ENCODE results near the gene NOXRED1. TPM values are rescaled to one million over a fixed set of nuclear protein-coding genes. Genes with fewer than 3 reads are reported as not detected.

NOXRED1 gene, protein sequence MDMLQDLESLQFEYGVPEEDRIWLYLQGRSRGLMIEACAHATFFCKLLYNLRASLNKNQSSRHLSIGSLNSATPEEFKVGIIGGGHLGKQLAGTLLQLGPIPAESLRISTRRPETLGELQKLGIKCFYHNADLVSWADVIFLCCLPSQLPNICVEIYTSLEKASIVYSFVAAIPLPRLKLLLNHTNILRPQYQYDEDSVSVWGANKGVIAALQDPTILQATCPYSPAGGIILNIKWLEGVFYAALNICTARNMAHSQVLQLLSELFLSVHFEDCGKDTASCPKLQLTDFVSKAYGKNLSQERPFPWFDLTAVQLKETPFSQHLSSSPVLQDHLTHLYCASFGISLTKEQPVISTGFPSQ
- under 1 TPM in 2 of 3 donors, not detected in 1; 0.15 to 0.18 TPM for total RNA-seq

DNA sequence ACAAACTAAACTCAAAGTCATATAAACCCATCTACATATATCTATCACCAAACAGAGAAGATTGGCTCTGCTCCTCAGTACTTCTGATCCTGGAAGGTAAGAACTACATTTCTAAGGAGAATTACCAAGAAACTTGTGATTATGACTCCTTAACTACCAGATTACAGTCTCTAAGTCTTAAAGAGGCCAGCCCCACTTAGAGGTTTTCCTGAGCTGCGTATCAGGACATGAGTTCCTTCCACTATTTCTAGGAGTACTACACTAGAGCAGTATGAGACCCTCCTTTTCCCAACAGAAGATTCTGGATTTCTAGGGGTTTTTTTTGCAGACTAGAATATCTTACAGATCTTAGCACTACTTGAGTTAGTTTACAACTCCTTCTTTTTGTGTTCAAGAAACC is at the start of gene NOXRED1:
TSS of gene NOXRED1 (minus strand) at position 101 of the 400 bp plus-strand sequence. CDS start 634 bp downstream, outside the sequence.
- Mint-ChIP-seq H3K36me3 (ENCODE audit: insufficient read depth) (peaks cover 69% of the 10 kb centered on the region), H3K9me3 (peaks cover 17% of the 10 kb centered on the region), H3K4me3 (no peak within 1 kb of the TSS), H3K27me3 (ENCODE audit: low read depth) (no peaks in the 10 kb centered on the region), H3K4me1 (ENCODE audit: low read depth) (no peaks in the 10 kb centered on the region)
- DNase-seq (no peak), ATAC-seq (no peak)

DNA sequence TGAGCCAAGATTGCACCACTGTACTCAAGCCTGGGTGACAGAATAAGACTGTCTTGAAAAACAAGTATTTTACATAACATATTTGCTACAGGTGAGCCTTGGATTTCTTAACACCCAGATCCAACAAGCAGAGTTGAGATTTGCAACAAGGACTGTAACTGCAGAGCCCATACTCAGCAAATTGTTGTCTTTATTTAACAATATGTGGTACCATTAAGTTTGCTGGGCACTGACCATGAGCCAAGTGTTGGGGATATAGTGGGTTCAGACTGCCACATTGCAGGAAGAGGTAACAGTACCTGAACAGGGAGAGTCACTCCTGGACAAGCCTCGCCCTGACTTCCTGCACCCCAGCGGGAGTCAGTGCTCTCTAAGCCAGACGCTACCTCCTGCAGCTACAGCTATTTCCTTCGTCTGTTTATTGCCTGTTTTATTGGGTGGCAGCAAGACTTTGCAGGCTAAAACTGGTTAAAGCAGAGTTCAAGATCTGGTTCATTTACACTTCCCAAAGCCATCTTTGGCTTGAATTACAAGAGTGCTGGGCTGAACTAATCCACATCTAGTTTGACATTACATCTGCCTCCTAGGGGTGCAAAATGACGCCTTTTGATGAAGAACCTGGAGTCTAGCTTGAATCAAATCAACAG is 47.0 kb upstream of the NOXRED1 start:
- Mint-ChIP-seq H3K4me1 (ENCODE audit: low read depth) (no peaks in the 10 kb centered on the region), H3K27me3 (ENCODE audit: low read depth) (no peaks in the 10 kb centered on the region), H3K4me3 (no peak overlapping the region), H3K9me3 (no peaks in the 10 kb centered on the region), H3K36me3 (ENCODE audit: insufficient read depth) (peaks cover 15% of the 10 kb centered on the region)
- ATAC-seq (no peak), DNase-seq (no peak)

DNA sequence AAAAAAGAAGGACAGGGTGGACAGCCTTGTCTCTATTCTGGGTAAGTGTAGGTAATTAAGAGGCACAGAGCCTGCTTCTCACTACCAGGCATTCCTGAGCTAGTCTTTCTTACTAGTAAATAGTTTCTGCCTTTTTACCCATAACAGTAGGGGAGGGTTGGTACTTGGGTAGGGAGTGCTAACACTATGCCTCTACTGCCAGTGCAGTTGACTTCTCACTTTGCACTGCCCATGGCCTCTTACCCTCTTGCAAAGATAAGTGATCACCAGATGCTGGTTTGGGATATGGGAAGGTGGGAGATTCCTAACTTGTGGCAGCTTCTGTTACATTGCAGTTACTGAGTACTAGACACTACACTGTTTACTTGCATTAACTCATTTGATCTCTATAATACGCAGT is 46.2 kb upstream of the NOXRED1 start:
- no peak overlapping the region for H3K4me3 Mint-ChIP-seq
- H3K36me3 Mint-ChIP-seq (ENCODE audit: insufficient read depth) = peaks cover 20% of the 10 kb centered on the region
- H3K4me1 Mint-ChIP-seq (ENCODE audit: low read depth) = no peaks in the 10 kb centered on the region
- H3K9me3 Mint-ChIP-seq = no peaks in the 10 kb centered on the region
- DNase-seq = no peak
- no peaks in the 10 kb centered on the region for H3K27me3 Mint-ChIP-seq (ENCODE audit: low read depth)
- ATAC-seq = no peak

DNA sequence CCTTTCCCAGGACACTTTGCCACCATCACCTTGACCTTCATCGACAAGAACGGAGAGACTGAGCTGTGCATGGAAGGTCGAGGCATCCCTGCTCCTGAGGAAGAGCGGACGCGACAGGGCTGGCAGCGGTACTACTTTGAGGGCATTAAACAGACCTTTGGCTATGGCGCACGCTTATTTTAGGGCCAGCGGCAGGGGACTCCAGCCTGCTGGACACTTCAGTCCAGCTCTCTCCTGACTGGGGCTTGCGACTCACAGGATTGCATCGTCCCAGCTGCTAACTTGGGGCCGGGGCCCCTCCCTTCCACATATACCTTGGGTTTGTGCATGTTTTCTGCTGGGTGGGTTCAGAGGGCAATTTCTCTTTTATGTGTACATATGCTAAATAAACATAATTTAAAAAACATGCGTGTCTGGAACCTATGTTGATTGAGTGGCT is 45.8 kb upstream of the NOXRED1 start:
- no peaks in the 10 kb centered on the region for H3K27me3 Mint-ChIP-seq (ENCODE audit: low read depth)
- H3K4me1 Mint-ChIP-seq (ENCODE audit: low read depth) = no peaks in the 10 kb centered on the region
- DNase-seq (no peak), ATAC-seq (no peak)
- H3K4me3 Mint-ChIP-seq = no peak overlapping the region
- H3K36me3 Mint-ChIP-seq (ENCODE audit: insufficient read depth) = peaks cover 22% of the 10 kb centered on the region
- no peaks in the 10 kb centered on the region for H3K9me3 Mint-ChIP-seq

DNA sequence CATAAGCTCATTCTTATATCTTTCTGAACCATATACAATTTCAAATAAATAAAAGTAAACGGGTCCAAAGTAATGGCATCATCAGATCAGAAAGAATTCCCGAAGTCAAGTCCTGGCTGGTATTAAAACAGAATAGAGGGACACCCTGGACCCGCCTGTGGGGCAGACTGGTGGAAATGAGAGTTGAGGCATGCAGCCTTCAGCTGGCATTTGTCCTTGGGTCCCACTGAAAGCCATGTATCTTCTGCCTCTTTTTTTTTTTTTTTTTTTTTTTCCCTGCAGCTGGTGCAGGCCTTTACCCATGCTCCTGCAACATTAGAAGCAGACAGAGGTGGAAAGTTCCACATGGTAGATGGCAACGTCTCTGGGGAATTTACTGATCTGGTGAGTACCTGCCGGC is 44.5 kb upstream of the NOXRED1 start:
- Mint-ChIP-seq H3K36me3 (ENCODE audit: insufficient read depth) (peaks cover 24% of the 10 kb centered on the region), H3K4me1 (ENCODE audit: low read depth) (no peaks in the 10 kb centered on the region), H3K9me3 (no peaks in the 10 kb centered on the region), H3K27me3 (ENCODE audit: low read depth) (no peaks in the 10 kb centered on the region), H3K4me3 (no peak overlapping the region)
- no peak for DNase-seq
- ATAC-seq = no peak

DNA sequence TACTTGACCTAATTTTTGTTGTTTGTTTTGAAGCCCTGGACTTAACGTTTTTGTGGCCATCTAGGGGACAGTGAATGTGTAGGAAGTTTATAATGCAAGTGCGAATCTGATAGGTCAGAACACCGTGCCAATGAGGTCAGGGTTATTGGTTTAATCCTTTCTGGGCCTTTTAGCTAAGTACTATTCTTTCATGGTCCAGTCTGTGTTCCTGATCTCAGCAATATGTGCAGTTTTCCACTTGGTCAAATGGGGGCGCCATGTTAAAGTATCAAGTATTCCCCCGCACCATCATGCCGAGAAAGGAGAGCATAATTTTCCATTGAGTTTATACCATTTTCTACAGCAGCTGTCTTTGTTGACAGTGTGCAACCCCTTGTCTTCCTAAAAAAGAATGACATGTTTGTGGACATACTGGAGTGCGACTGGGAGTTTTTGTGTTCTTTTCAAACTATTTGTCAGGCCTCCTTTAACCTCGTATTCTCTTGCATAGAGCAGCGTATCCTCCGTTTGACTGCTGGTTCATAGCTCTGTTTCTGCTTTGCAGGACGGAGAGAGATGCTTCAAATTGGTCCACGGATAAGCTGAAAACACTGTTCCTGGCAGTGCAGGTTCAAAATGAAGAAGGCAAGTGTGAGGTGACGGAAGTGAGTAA is 35.9 kb upstream of the NOXRED1 start:
- ATAC-seq (no peak), DNase-seq (peak; percentile 47)
- Mint-ChIP-seq H3K4me1 (ENCODE audit: low read depth) (peaks cover 31% of the 10 kb centered on the region), H3K27me3 (ENCODE audit: low read depth) (no peaks in the 10 kb centered on the region), H3K36me3 (ENCODE audit: insufficient read depth) (peaks cover 31% of the 10 kb centered on the region), H3K9me3 (no peaks in the 10 kb centered on the region), H3K4me3 (peak overlapping the region; percentile 100)

DNA sequence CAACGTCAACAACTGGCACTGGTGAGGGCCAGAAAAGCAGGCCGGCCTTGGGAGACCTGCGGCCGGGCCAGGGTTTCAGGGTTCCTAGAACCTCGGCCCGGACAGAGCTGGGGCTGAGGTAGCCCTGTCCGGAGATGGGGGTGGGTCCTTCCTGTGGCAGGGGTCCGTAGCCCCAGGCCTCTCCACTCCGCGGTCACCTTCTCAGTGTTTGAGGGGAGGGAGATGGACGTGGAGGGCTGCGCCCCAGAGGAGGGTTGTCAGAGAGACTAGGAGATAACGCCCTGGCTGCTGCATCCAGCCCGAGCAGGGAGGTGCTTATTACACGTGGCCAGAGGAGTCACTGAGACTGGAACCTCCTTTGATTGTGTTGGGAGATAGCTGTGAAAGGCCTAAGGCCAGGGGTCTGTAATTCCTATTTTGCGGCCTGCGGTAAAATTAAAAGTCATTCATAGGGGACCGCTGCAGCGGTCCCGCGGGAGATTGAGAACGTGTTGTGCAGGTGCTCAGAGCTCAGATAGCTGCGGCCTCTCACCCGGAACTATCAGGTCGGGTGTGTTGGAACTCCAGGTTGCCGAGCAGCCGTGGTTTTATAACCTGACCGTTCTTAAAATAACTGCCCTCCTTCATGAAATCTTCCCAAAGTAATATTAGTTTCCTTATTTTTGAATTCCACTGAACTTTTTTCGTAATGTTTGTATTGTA is 35.1 kb upstream of the NOXRED1 start:
- Mint-ChIP-seq H3K9me3 (no peaks in the 10 kb centered on the region), H3K27me3 (ENCODE audit: low read depth) (no peaks in the 10 kb centered on the region), H3K4me3 (peak overlapping the region; percentile 100), H3K4me1 (ENCODE audit: low read depth) (peaks cover 31% of the 10 kb centered on the region), H3K36me3 (ENCODE audit: insufficient read depth) (peaks cover 31% of the 10 kb centered on the region)
- ATAC-seq = peak in 1 of 2 donors; percentile 16
- DNase-seq = no peak

DNA sequence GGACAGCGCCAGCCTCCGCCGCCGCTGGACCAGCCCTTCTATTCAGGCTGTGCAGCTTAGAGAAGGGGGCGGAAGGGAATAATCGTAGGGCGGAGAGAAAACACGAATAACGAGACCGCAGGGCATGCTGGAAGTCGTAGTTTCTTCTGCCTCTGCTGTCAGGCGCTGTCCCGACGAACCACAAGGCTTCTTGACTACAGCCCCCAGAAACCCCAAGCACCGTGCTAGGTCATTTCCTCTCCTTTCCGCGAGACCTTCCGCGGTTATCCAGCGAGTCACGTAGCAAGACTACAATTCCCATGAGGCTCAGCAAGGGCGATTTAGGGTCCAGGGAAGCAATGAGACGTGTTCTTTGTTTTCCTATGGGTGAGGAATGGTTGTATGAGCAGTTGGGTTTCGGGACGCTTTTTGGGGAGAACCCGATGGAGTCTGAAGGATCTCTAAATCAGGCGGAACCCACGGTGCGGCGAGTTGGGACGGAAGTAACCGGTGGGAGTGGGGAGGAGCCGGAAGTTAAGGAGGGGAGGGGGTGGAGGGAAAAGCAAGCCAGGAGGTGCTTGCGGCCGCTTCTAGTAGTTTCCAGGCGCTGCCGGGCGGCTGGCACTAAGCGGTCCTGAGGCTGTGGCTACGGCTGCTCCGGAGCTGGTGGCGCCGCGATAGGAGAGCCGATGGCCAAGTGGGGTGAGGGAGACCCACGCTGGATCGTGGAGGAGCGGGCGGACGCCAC is 34.4 kb upstream of the NOXRED1 start, which contains the start of the genes AHSA1 and VIPAS39:
TSS of gene AHSA1 (plus strand) at position 572 of the 727 bp plus-strand sequence. CDS start at position 669, 97 bp downstream.
TSS of gene VIPAS39 (minus strand) at position 80 of the 727 bp plus-strand sequence. CDS start 3,499 bp downstream, outside the sequence.
- Mint-ChIP-seq H3K36me3 (ENCODE audit: insufficient read depth) (peaks cover 34% of the 10 kb centered on the region), H3K4me1 (ENCODE audit: low read depth) (peaks cover 35% of the 10 kb centered on the region), H3K4me3 (peak within 1 kb of the TSS; percentile 100), H3K9me3 (no peaks in the 10 kb centered on the region), H3K27me3 (ENCODE audit: low read depth) (no peaks in the 10 kb centered on the region)
- ATAC-seq (peak; percentile 96), DNase-seq (peak; percentile 85)

DNA sequence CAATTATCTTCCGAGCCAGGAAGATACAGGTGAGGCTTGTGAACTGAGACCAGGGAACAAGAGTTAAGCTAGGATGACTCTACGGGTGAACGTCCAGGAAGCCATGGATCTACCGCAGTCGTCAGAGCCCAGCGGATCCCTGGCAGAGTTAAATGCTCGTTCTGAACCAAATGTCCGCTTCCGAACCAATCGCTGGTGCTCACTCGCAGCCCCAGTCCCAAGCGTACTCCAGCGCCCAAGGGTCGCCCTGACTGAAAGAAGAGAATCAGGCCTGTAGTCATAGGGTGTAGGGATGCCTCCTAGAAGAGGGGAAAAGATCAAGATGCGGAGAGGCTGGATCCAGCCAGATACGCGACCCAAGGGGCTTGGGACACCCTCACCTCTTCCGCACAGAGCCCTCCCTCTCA is 33.8 kb upstream of the NOXRED1 start:
- Mint-ChIP-seq H3K36me3 (ENCODE audit: insufficient read depth) (peaks cover 33% of the 10 kb centered on the region), H3K4me3 (peak overlapping the region; percentile 100), H3K27me3 (ENCODE audit: low read depth) (no peaks in the 10 kb centered on the region), H3K4me1 (ENCODE audit: low read depth) (peaks cover 35% of the 10 kb centered on the region), H3K9me3 (no peaks in the 10 kb centered on the region)
- DNase-seq = no peak
- ATAC-seq = no peak

DNA sequence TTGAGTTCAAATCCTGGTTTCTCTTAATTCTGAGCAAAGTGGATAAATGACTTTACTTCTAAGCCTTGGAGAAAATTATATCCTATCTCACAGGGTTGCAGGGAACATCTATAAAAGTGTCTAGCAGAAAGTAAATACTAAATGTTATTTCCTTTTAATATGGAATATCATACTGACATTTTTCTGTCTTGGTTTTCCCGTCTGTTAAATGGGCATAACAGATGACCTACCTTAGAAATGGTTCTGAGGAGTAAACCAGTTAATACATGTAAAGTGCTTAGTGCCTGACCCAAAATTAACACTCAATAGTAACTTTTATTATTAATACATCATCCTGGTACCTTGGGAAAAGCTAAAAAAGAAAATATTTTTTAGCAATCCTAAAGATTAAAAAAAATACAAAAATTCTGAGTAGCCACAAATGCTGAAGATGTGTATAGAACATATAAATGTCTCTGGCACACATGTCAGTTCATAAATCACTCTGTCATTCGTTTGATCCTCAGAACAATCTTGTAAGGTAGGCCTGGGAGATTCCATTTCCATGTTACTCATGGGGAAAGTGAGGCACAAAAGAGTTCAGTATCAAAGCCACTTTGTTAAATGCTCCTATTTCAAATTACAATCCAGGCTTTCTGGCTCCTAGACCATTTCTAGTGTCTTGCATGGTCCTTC is 32.8 kb upstream of the NOXRED1 start:
- Mint-ChIP-seq H3K9me3 (no peaks in the 10 kb centered on the region), H3K27me3 (ENCODE audit: low read depth) (no peaks in the 10 kb centered on the region), H3K36me3 (ENCODE audit: insufficient read depth) (peaks cover 32% of the 10 kb centered on the region), H3K4me3 (peak overlapping the region; percentile 100), H3K4me1 (ENCODE audit: low read depth) (peaks cover 31% of the 10 kb centered on the region)
- ATAC-seq (no peak), DNase-seq (no peak)

DNA sequence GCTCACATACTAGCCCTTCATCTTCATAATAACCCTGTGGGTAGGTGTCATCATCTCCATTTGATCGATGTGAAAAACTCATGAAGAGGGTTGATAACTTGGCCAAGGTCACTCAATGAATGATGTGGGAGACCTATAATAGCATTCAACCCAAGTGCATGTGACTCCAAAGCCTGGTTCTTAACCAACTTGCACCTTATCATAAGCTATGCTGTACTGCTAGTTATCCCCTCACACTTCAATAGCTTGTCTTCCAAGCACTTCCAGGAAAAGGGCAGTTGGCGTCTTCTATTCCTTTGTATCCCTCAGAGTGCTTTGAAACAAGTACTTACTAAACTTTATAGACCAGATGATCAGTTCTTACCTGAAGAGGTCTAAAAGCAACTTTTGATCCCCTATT is 18.9 kb upstream of the NOXRED1 start:
- no peak for DNase-seq
- no peak for ATAC-seq
- H3K4me1 Mint-ChIP-seq (ENCODE audit: low read depth) = no peaks in the 10 kb centered on the region
- no peaks in the 10 kb centered on the region for H3K9me3 Mint-ChIP-seq
- H3K36me3 Mint-ChIP-seq (ENCODE audit: insufficient read depth) = peaks cover 30% of the 10 kb centered on the region
- no peaks in the 10 kb centered on the region for H3K27me3 Mint-ChIP-seq (ENCODE audit: low read depth)
- H3K4me3 Mint-ChIP-seq = no peak overlapping the region

DNA sequence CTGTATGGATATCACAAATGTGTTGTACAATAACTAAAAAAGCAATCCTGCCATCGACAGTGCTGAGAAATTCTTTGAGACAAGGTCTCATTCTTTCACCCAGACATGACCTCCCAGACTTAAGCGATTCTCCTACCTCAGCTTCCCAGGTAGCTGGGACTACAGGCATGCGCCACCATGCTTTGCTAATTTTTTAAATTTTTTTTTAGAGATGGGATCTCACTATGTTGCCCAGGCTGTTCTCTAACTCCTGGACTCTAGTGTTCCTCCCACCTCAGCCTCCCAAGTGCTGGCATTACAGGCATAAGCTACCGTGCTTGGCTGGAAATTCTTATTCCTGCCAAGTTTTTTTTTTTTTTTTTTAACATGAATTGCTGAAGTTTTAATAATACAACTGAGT is 16.5 kb upstream of the NOXRED1 start:
- Mint-ChIP-seq H3K4me1 (ENCODE audit: low read depth) (no peaks in the 10 kb centered on the region), H3K36me3 (ENCODE audit: insufficient read depth) (peaks cover 38% of the 10 kb centered on the region), H3K9me3 (no peaks in the 10 kb centered on the region), H3K27me3 (ENCODE audit: low read depth) (no peaks in the 10 kb centered on the region), H3K4me3 (no peak overlapping the region)
- ATAC-seq = no peak
- DNase-seq = no peak

DNA sequence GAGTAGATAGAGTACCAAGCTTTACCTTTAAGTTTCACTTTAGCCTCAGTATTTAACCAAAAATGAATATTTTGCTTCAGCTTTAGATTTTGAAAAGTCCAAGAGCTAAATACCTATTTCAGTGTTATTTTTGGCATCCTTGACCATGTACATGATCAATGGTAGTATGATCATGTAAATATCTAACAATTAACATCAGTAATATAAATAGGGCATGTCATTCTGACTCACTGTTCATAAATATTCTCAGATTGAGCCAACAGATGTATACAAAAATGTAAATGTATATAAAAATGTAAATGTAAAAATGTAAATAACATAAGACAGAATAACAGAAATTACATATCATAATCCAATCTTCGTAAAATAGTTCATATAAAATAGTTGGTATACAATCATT is 15.3 kb upstream of the NOXRED1 start:
- no peak for ATAC-seq
- no peaks in the 10 kb centered on the region for H3K27me3 Mint-ChIP-seq (ENCODE audit: low read depth)

More for the DNA sequence above, 15.3 kb upstream of the NOXRED1 start:
- Mint-ChIP-seq H3K4me3 (no peak overlapping the region), H3K36me3 (ENCODE audit: insufficient read depth) (peaks cover 43% of the 10 kb centered on the region), H3K4me1 (ENCODE audit: low read depth) (no peaks in the 10 kb centered on the region), H3K9me3 (no peaks in the 10 kb centered on the region)
- no peak for DNase-seq

Data from activated T-cell treated with anti-CD3 and anti-CD28 coated beads, Interleukin-2, amount 50 U/mL, for 4 hours (primary cell).